Smooth muscle cell (in vitro differentiated cells): ENCODE data around the gene GAS1. TPM values are rescaled to one million over a fixed set of nuclear protein-coding genes. Genes with fewer than 3 reads are reported as not detected.
A peak's percentile ranks its signal among the peaks of the same experiment; 100 is the strongest.

ENCODE experiments used
- DNase-seq: peaks from one replicate; lab custom pipeline; 2025; ENCODE audit not compliant: unreplicated experiment; lab: John Stamatoyannopoulos, UW
- H2AFZ ChIP-seq: fragments of 200-600 bp; sonication (generic); 2 replicates; pipeline ENCODE4 v1.6.0; 2016; ENCODE audit warnings: antibody characterized with exemption, low read depth, mild to moderate bottlenecking
- H3F3A ChIP-seq: fragments of 200-600 bp; sonication (generic); 2 replicates; pipeline ENCODE4 v1.6.0; 2017; ENCODE audit warnings: antibody characterized with exemption, low read depth
- H3K27ac ChIP-seq: fragments of 200-600 bp; sonication (generic); 2 replicates; pipeline ENCODE4 v1.5.1; 2016; ENCODE audit warnings: low read depth, mild to moderate bottlenecking
- H3K27me3 ChIP-seq: fragments of 200-600 bp; sonication (generic); 2 replicates; pipeline ENCODE4 v1.6.1; 2016; ENCODE audit warnings: low read depth, mild to moderate bottlenecking
- H3K36me3 ChIP-seq: fragments of 200-600 bp; sonication (generic); 2 replicates; pipeline ENCODE4 v1.5.1; 2016; ENCODE audit warnings: low read depth
- H3K4me1 ChIP-seq: fragments of 200-600 bp; sonication (generic); 2 replicates; pipeline ENCODE4 v1.5.1; 2016; ENCODE audit warnings: low read depth
- H3K4me2 ChIP-seq: fragments of 200-600 bp; sonication (generic); 2 replicates; pipeline ENCODE4 v1.6.0; 2016; ENCODE audit warnings: mild to moderate bottlenecking
- H3K4me3 ChIP-seq: fragments of 200-600 bp; sonication (generic); 2 replicates; pipeline ENCODE4 v1.5.1; 2016; ENCODE audit warnings: mild to moderate bottlenecking
- H3K79me2 ChIP-seq: fragments of 200-600 bp; sonication (generic); 2 replicates; pipeline ENCODE4 v1.6.0; 2016; ENCODE audit warnings: low read depth, mild to moderate bottlenecking
- H3K9ac ChIP-seq: fragments of 200-600 bp; sonication (generic); 2 replicates; pipeline ENCODE4 v1.6.0; 2016; ENCODE audit warnings: low read depth
- H3K9me3 ChIP-seq: fragments of 200-600 bp; sonication (generic); replicated peaks from 2 replicates; pipeline ENCODE4 v1.5.1; 2016; ENCODE audit warnings: low read depth
- H4K20me1 ChIP-seq: fragments of 200-600 bp; sonication (generic); 2 replicates; pipeline ENCODE4 v1.6.0; 2016; ENCODE audit warnings: low read depth
- WGBS: methylation state at CpG from one replicate; pipeline ENCODE4 v1.1.7; 2016; ENCODE audit warnings: low lambda C conversion rate; 5-methylcytosine and 5-hydroxymethylcytosine counted together
- polyA plus RNA-seq: library from polyadenylated mRNA; unstranded; fragments of >200 nt; fragmentation: Nextera tagmentation; extraction: Ambion mirVana; gene quantifications from 2 replicates; pipeline ENCODE4 v1.2.1, GENCODE V29; 2016
- total RNA-seq: library from RNA; depleted of rRNA; stranded (reverse); fragments of >200 nt; gene quantifications from 2 replicates; pipeline ENCODE4 v1.2.3, GENCODE V29; 2014
- TF ChIP-seq, protein P1 (sequence below): fragments of 200-600 bp; sonication (generic); IDR thresholded peaks from 2 replicates; pipeline ENCODE4 v1.5.1; 2017; ENCODE audit warnings: borderline replicate concordance, mild to moderate bottlenecking, antibody characterized with exemption; ENCODE audit not compliant: insufficient read depth, poor library complexity, severe bottlenecking

The GAS1 gene
- total and polyA plus RNA-seq, 2 experiments from 2014 or later, result 74.8 to 134 TPM

DNA sequence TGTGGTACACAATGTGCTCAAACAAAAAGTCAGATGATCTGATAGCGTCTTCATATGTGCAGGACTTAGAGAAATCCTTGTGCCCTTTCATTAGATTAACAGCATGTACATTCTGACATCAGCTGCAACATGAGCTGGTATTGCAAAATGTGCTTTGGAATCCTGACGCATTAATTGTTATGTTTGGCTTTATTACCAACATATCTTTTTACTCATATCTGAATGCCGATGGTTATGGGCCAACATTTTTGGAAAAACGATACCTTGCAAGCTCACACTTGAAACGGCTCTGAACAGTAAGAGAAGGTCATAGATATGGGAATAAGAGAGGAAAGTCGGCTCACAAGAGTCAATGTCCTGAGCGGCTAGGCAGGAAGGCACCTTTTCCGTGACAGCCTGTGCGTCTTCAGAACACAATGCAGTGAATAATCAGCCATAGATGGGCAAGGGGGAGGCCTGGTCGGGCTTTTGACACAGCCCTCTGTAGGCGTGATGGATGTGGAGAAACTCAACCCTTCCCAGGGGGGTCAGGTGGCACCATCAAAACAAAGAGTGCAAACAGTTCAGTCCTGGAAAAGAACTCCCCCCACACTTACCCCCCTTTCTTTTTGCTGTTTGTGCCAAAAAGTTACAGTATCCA, 36.4 kb upstream of the GAS1 start:
- peaks cover 7% of the 10 kb centered on the region for H3K4me1 ChIP-seq
- H3F3A ChIP-seq, result no peaks in the 10 kb centered on the region
- H4K20me1 ChIP-seq, result no peaks in the 10 kb centered on the region
- H3K4me3 ChIP-seq, result no peak overlapping the region
- no peak for DNase-seq
- H3K9ac ChIP-seq, result no peak overlapping the region
- no peak overlapping the region for H3K4me2 ChIP-seq
- no peaks in the 10 kb centered on the region for H3K36me3 ChIP-seq
- no peaks in the 10 kb centered on the region for H3K79me2 ChIP-seq
- H3K9me3 ChIP-seq, result no peaks in the 10 kb centered on the region
- WGBS, result 82% methylated on average over 11 of the region's 11 CpGs
- TF ChIP-seq, protein P1, sequence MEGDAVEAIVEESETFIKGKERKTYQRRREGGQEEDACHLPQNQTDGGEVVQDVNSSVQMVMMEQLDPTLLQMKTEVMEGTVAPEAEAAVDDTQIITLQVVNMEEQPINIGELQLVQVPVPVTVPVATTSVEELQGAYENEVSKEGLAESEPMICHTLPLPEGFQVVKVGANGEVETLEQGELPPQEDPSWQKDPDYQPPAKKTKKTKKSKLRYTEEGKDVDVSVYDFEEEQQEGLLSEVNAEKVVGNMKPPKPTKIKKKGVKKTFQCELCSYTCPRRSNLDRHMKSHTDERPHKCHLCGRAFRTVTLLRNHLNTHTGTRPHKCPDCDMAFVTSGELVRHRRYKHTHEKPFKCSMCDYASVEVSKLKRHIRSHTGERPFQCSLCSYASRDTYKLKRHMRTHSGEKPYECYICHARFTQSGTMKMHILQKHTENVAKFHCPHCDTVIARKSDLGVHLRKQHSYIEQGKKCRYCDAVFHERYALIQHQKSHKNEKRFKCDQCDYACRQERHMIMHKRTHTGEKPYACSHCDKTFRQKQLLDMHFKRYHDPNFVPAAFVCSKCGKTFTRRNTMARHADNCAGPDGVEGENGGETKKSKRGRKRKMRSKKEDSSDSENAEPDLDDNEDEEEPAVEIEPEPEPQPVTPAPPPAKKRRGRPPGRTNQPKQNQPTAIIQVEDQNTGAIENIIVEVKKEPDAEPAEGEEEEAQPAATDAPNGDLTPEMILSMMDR, result no peak
- H3K27me3 ChIP-seq, result no peaks in the 10 kb centered on the region
- H2AFZ ChIP-seq, result no peak overlapping the region
- no peak overlapping the region for H3K27ac ChIP-seq

DNA sequence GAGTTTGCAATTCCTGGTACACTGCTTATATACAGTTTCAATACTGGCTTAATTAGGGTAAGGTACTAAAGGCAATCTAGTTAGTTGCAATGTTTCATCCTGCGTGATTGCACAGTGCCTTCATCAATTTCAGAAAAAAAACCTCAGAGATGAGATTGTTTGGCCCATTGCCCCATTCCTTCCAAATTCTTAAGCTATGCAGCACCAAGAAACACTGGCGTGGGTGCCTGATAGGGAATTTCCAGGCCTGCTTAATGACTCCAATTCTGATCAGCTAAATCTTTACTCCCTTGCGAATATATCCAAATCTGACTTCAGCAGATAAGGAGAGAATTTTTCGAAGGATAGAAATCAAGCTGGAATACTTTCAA, 35.9 kb upstream of the GAS1 start:
- Histone ChIP-seq H3K9ac (no peak overlapping the region), H3K4me2 (no peak overlapping the region), H3K36me3 (no peaks in the 10 kb centered on the region), H4K20me1 (no peaks in the 10 kb centered on the region), H3K27ac (no peak overlapping the region), H3K4me3 (no peak overlapping the region), H2AFZ (no peak overlapping the region), H3K4me1 (peaks cover 10% of the 10 kb centered on the region), H3F3A (no peaks in the 10 kb centered on the region), H3K79me2 (no peaks in the 10 kb centered on the region), H3K9me3 (no peaks in the 10 kb centered on the region), H3K27me3 (no peaks in the 10 kb centered on the region)
- TF ChIP-seq, protein P1, result no peak
- WGBS, result 66% methylated on average over 4 of the region's 4 CpGs
- no peak for DNase-seq

DNA sequence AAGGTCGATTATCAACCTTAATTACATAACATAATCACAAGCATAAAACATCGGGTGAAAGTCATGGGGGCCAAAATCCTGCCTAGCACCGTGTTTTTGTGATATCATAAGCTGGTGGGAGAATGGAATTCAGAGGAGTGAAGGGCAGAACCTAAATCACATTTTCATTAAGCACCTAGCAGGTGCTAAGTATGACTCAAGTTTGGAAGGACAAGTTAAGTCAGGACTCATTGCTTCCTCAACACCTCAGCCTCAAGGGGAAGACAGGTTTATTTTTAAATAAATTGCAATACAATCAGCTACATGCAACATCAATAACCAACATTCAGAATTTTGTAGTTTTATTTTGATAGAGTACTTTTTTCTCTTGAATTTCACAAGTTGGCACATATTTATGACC, 33.5 kb upstream of the GAS1 start:
- WGBS, result 93% methylated on average over 3 of the region's 3 CpGs
- no peaks in the 10 kb centered on the region for H4K20me1 ChIP-seq
- no peaks in the 10 kb centered on the region for H3K9me3 ChIP-seq
- H3K4me2 ChIP-seq, result no peak overlapping the region
- H3K4me1 ChIP-seq, result peaks cover 34% of the 10 kb centered on the region
- H3K36me3 ChIP-seq, result no peaks in the 10 kb centered on the region
- H3K4me3 ChIP-seq, result no peak overlapping the region
- DNase-seq, result no peak
- H3K27ac ChIP-seq, result no peak overlapping the region
- H3F3A ChIP-seq, result peaks cover 12% of the 10 kb centered on the region
- no peak overlapping the region for H2AFZ ChIP-seq
- H3K9ac ChIP-seq, result no peak overlapping the region
- TF ChIP-seq, protein P1, result no peak
- H3K27me3 ChIP-seq, result no peaks in the 10 kb centered on the region
- no peaks in the 10 kb centered on the region for H3K79me2 ChIP-seq

DNA sequence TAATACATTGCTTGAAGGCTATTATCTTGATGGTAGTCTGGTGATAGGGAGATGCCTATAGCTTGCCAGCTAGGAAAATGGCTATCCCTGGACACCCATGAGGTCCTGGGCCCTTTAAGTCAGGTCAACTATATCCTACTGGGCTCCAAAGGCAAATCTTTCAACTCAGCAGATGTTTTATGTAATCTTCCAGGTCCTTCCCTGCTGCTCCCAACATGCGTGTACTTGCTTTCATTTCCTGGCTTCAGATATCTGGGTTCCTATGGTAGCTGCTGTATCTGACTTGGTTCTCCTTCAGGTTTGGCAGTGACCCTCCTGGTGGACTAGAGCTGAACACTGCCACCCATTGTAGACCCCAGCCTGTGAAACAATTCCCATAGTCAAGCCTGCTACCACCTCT, 32.4 kb upstream of the GAS1 start:
- Histone ChIP-seq H3K4me1 (peaks cover 39% of the 10 kb centered on the region), H3K9me3 (no peaks in the 10 kb centered on the region)
- WGBS, result 82% methylated on average over 1 of the region's 1 CpG

More for the DNA sequence above, 32.4 kb upstream of the GAS1 start:
- H3K36me3 ChIP-seq, result no peaks in the 10 kb centered on the region
- no peak overlapping the region for H2AFZ ChIP-seq
- H3K27me3 ChIP-seq, result no peaks in the 10 kb centered on the region
- H3K79me2 ChIP-seq, result no peaks in the 10 kb centered on the region
- H3K9ac ChIP-seq, result no peak overlapping the region
- no peaks in the 10 kb centered on the region for H4K20me1 ChIP-seq
- TF ChIP-seq, protein P1, result no peak
- no peak overlapping the region for H3K4me3 ChIP-seq
- peak overlapping the region; percentile 69 for H3K27ac ChIP-seq
- no peak for DNase-seq
- H3F3A ChIP-seq, result peaks cover 12% of the 10 kb centered on the region
- no peak overlapping the region for H3K4me2 ChIP-seq
